GM18951 (cell line): ENCODE measurements around the gene GARNL3.

Experiments used
- POLR2A ChIP-seq: IDR thresholded peaks from 4 replicates; pipeline ENCODE4 v1.6.1; 2011; ENCODE audit warnings: mild to moderate bottlenecking; ENCODE audit not compliant: insufficient read length, insufficient read depth; ENCODE audit errors: extremely low read depth
- in situ Hi-C: fragments of 300-500 bp; cut with MboI; formaldehyde crosslinking; loops from one replicate; pipeline ENCODE4 v1.12.0; 2022; ENCODE audit warnings: low sequenced_read_pairs, mixed read lengths, inconsistent platforms; ENCODE audit not compliant: unreplicated experiment

Gene GARNL3

DNA sequence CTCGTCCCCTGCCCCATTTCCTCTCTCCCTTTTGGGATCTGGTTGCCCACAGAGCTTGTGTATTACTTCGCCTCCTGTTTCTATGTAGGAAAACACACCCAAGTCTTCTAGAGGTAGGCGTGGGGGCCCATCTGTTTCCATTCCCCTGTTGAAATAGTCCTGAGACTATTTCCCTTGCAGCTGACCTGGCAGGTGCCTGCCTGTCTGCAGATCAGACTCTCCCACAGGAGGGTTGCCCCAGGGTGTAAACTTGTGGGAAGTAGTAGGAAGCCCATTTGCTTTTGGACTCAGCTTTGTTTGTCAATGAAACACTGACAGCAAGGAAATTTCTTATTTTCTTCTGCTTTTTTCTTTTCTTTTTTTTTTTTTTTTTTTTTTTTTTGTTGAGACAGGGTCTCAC lies 16.3 kb upstream of the GARNL3 start:
- no peak for TF ChIP-seq POLR2A

DNA sequence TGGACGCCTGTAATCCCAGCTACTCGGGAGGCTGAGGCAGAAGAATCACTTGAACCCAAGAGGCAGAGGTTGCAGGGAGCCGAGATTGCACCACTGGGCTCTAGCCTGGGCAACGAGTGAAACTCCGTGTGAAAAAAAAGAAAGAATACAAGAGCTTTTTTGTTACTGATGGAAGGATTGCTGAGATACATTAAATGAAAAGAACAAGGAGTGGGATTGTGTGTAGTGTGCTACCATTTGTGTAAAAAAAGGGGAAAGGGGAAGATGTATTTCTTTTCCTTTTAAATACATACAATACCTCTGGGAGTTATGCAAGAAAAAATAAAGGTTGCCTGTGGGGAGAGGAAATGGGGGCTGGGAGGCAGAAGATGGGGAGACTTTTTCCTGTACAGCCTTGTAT lies 14.7 kb upstream of the GARNL3 start:
- in situ Hi-C loops: no loop called here
- TF ChIP-seq POLR2A: no peak

More for the DNA sequence above, 16.3 kb upstream of the GARNL3 start:
- in situ Hi-C loops: no loop called here

DNA sequence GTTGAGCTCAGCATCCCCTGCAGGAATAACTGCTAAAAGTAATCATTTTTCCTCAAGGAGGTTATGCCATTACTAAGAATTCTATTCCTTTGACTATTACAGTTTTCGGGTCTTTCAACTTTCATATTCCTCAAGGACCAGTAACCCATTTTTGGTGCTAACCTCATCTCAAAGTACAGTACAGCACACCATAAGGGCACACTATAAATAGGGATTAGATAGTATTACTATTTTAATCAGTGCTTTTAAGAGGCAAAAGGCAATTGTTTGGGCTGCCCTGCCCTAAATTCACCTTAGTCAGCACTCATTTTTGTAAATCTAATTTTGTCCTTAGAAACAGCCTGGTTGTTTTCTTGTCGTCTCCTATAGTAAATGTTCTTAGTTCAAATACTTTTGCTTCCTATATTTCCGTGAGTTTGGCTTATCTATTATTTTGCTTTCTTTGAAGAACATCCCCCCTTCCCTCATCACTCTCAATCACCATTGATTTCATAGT lies 13.6 kb upstream of the GARNL3 start:
- TF ChIP-seq POLR2A: no peak
- in situ Hi-C loops: no loop called here

- in situ Hi-C loops: no loop called here
- no peak for TF ChIP-seq POLR2A
Observed at GRCh38 chr9:127252410-127253318, 11.9 kb upstream of the GARNL3 start.

- TF ChIP-seq POLR2A: no peak
- in situ Hi-C loops: no loop called here
Observed at GRCh38 chr9:127253446-127253845, 11.1 kb upstream of the GARNL3 start.

DNA sequence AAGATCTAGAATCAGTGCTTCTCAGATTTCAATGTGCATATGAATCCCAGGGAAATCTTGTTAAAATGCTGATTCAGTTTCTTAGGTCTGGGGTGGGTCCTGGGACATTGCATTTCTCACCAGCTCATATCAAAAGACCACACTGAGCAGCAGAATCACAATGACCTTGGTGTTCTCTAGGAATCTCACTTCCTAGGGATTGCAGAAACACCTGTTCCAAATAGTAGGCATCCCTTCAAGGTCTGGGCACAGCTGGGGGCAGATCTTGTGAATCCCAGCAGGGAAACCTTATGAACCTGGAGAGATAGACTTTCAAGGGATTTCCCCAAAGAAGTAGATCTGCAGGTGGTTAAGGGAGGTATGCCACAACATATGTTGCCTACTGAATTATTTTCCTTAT lies 8.9 kb upstream of the GARNL3 start:
- in situ Hi-C loops: no loop called here
- no peak for TF ChIP-seq POLR2A

DNA sequence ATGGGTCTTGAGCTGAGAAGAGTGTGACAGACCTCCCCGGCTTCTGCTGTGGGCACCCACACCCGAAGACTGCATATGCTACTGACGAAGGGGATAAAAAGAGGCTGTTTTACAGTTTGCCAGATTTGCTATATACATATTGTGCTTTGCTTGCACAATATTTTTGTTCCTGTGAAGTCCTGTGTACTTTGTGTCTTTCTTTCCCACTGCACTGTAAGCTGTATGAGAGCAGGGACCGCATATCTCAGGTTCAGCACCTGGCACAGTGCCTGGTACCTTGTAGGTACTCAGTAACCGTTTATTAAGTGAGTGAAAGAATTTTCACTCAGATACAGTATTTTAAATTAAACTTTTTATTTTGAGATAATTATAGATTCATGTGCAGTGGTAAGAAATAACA lies 8.2 kb upstream of the GARNL3 start:
- in situ Hi-C loops: no loop called here
- no peak for TF ChIP-seq POLR2A

- TF ChIP-seq POLR2A: no peak
- in situ Hi-C loops: no loop called here
Observed at GRCh38 chr9:127258606-127259471, 5.7 kb upstream of the GARNL3 start.

GRCh38 chr9:127262602-127263001 lies 2.0 kb upstream of the GARNL3 start:
- in situ Hi-C loops: no loop called here
- TF ChIP-seq POLR2A: no peak

DNA sequence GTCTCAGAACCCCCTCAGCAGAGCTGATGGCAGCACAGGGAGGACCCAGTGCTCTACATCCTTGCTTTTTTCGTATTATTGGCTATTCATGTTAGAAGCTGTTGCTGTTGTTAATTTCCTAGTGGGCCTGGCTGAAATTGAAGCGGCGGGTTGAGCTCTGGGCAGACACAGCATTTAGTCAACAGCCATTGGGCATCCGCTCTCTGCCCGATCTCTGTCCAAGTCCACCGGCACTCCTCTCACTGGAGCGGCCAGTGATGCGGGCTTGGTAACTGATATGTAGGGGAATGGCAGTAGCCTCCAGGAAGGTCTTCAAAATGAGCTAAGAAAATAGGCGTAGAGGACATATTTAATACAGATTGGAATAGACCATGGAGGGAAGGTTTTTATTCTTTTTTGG lies 1.3 kb upstream of the GARNL3 start:
- in situ Hi-C loops: no loop called here
- TF ChIP-seq POLR2A: no peak

GRCh38 chr9:127263664-127264063 lies 910 bp upstream of the GARNL3 start:
- TF ChIP-seq POLR2A: no peak
- in situ Hi-C loops: no loop called here

DNA sequence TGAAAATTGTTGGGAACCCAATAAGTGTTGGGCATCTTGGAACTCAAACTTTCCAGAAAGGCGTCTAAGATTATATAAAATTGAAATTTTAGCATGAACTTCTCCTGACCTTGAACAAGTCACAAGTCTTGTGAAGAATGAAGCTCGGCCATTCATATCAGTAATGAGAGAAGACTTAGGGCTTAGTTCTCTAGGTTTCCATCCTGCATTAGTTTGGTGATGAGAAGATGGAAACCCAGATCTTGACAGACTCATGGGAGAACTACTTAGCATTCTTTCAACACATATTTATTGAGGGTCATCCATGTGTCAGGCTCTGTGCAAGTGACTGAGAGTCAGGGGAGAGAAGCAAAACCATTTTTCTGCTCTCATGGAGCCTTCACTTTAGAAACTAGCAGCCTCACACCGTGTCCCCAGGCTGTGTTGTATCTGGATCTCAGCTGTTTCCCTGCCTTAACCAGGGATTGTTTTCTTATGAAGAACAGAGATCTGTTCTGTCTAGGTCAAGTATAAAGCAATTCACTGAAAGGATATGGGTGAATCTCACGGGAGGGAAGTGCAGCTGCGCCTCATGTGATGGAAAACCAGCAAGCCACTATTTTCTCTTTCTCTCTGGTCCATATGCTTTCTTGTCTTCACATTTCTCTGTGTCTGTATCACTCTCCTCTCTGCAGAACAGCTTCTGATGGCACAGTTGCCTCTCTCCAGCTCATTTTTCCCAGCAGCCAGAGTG lies 3.4 kb downstream of the GARNL3 start:
- in situ Hi-C loops: no loop called here
- no peak for TF ChIP-seq POLR2A

DNA sequence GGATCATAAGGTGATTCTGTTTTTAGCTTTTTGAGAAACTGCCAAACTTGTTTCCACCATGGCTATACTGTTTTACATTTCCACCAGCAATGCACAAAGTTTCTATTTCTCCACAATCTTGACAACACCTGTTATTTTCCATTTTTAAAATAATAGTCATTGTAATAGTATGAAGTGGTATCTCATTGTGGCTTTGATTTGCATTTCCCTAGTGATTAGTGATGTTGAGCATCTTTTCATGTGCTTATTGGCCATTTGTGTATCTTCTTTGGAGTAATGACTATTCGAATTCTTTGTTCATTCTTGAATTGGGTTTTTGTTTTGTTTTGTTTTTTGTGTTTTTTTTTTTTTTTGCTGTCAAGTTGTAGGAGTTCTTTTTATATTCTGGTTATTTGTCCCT lies 4.9 kb downstream of the GARNL3 start:
- in situ Hi-C loops: no loop called here
- TF ChIP-seq POLR2A: no peak
